GM12801 (cell line): ENCODE results near the gene DNAJC6.

Experiments
- CTCF ChIP-seq: IDR thresholded peaks from one replicate; pipeline ENCODE4 v1.5.1; 2011; ENCODE audit warnings: control low read depth; ENCODE audit not compliant: insufficient read length; ENCODE audit errors: extremely low read depth

The DNAJC6 gene

DNA sequence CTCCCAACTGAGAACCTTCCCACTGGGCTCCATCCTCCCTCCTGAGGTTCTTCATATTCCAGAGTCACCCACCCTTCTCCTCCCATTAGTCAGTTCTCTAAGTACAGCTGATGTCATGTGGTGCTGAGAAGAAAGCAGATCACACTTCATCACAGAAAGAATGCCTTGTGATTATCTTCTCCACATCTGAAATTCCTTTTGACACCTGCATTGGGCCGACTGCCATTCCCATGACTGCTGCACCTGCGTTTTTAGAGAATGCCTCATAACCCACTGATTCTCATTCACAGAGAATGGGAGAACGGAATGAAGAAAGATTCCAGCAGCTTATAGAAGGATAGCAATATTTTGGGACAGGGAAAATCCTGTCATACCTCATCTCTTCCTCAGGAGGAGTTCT is 125.4 kb downstream of the DNAJC6 start:
- no peak for TF ChIP-seq CTCF

DNA sequence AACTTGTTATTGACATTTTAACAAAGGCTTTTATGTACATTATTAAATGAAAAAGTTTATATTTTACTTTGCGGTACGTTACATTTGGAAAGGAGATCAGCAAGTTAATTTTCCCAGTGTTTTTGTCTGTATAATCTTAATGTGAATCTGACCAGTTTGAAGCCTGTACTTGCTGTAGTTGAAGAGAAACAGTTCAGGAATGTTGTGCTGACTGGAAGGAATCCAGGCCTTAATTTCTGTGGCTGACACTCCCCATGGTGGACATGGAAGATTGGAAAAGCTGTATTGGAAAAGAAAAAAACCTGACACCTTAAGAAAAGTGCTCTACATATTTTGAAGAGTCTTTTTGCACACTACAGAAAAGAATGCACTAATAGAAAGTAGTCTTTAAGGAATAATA is 126.6 kb downstream of the DNAJC6 start:
- no peak for TF ChIP-seq CTCF

DNA sequence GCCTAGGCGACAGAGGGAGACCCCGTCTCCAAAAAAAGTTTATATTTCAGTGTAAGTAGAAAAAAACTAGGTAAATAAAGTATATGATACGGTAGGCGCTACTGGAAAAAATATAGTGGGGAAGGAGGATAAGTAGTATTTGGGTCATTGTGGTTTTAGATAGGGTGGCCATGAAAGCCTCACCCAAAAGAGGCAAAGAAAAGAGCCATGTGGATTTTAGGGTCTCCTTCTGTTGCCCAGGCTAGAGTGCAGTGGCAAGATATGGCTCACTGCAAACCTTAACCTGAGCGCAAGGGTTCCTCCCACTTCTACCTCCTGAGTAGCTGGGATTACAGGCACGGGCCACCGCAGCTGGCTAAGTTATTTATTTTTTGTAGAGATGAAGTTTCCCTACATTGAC is 128.3 kb downstream of the DNAJC6 start:
- TF ChIP-seq CTCF: no peak

DNA sequence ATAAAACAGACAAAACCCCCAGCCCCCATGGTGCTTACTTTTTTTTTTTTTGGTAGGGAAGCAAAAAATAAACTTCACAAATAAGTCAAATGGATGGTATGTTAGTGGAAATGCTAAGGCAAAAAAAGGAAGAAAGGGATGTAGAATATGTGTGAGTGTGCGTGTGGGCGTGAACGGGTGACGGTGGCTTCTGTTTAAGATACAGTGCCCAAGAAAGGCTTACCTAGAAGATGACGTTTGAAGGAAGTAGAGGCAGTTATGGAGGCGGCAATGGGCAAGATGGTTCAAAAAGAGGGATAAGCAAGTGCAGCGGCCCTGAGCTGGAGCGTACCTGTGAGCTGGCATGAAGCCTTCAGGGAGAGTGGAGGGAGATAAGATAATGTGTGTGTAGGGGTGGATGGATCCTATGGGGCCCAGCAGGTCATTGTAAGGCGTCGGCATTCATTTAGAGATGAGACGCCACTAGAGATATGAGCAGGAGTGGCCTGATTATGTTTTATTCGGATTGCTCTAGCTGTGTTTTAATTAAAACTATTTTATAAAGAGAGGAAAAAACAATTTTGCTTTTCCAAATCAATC is 131.1 kb downstream of the DNAJC6 start:
- TF ChIP-seq CTCF: no peak

DNA sequence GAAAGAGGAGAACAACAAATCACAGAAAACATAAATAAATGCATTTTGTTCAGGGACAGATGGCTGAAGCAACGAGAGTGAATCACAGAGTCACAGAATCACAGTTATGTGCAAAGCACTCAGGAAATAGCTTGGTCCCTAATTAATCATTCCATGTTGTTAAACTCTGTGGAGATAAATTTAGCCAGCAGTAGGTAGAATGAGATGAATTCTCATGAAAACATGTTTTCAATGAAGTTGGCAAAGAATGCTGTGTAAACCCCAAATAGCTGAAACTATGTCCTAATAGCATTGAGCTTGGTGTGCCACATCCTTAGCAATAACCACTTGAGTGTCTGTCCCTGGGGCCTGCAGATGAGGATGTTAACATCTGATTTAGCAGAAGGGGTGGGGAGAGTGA is 131.6 kb downstream of the DNAJC6 start:
- no peak for TF ChIP-seq CTCF

DNA sequence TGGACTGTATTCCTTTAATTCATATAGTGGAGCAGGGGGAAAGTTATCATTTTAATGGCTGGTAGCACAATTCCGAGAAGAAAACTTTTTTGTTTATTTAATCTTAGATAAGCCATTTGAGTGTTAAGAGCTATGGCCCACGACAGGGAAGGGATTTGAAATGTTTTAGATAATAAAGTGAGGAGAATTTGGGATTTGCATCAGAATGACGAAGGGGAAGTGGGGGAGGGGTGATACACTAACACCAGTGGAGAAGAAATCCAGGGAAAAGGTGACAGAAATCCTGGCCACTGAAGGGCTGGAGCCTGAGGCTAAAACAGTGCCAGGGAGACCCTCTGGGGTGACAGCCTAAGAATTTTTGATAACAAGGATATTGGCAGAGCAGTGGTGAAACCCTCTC is 132.1 kb downstream of the DNAJC6 start:
- TF ChIP-seq CTCF: no peak

DNA sequence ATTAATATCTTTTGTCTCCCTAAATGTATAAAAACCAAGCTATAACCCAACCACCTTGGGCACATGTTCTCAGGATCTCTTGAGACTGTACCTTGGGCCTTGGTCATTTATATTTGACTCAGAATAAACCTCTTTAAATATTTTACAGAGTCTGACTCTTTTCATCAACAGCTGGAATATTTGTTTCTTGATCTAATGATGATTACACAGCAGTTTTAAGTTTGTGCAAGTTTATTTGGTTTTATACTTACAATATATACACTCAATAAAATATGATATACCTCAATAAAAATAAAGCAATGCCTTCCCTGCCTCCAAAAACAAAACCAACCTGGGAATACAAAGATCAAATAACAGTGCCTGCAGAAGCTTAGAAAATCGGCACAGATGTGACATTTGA is 133.1 kb downstream of the DNAJC6 start:
- no peak for TF ChIP-seq CTCF

DNA sequence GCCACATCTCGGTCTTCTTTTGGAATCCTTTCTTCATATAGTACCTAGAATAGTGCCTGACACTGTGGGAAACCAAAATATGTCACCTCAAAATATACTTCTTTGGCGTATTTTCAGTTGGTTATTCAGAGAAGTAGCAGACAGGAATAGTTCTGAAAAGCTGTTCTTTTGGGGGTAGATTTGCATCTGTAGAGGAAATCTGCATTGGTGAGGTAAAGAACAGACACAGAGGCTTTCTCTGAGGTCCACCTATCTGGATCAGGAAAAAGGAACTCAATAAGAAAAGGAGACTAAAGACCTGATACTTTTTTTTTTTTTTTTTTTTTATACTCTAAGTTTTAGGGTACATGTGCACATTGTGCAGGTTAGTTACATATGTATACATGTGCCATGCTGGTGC is 134.3 kb downstream of the DNAJC6 start:
- no peak for TF ChIP-seq CTCF
